ENCODE results near the gene WAC.
"Not testable (repeated sequence)": the region's sequence is repeated elsewhere in the genome, so short reads cannot be mapped to it uniquely, and the experiment has no call there.

Gene WAC

GRCh38 chr10:28619455-28619854 is 86.5 kb downstream of the WAC start:
- no peak for DNase-seq

- no peak for DNase-seq
Measured at GRCh38 chr10:28620251-28620650, 87.3 kb downstream of the WAC start.

GRCh38 chr10:28623483-28623882 is 90.6 kb downstream of the WAC start:
- DNase-seq = no peak

GRCh38 chr10:28624351-28624750 is 91.4 kb downstream of the WAC start:
- no peak for DNase-seq

- DNase-seq = no peak
Measured at GRCh38 chr10:28627102-28627501, 94.2 kb downstream of the WAC start.

- peak; percentile 29 for DNase-seq
Measured at GRCh38 chr10:28628184-28628893, 95.4 kb downstream of the WAC start.

GRCh38 chr10:28631896-28632583 is 99.1 kb downstream of the WAC start:
- DNase-seq = no peak

GRCh38 chr10:28632584-28632945 is 99.6 kb downstream of the WAC start:
- no peak for DNase-seq

- DNase-seq = no peak
Measured at GRCh38 chr10:28633750-28634149, 100.8 kb downstream of the WAC start.

- no peak for DNase-seq
Measured at GRCh38 chr10:28637346-28637745, 104.4 kb downstream of the WAC start.

- no peak for DNase-seq
Measured at GRCh38 chr10:28638392-28638791, 105.5 kb downstream of the WAC start.

- DNase-seq = no peak
Measured at GRCh38 chr10:28640551-28640950, 107.6 kb downstream of the WAC start.

- no peak for DNase-seq
Measured at GRCh38 chr10:28644647-28645046, 111.7 kb downstream of the WAC start.

GRCh38 chr10:28652106-28652505 is 119.2 kb downstream of the WAC start:
- DNase-seq = no peak

GRCh38 chr10:28652703-28653102 is 119.8 kb downstream of the WAC start:
- no peak for DNase-seq

- DNase-seq = not testable (repeated sequence)
Measured at GRCh38 chr10:28658824-28659223, 125.9 kb downstream of the WAC start.

- no peak for DNase-seq
Measured at GRCh38 chr10:28661035-28661434, 128.1 kb downstream of the WAC start.

- DNase-seq = peak; percentile 56
Measured at GRCh38 chr10:28663576-28664368, 130.9 kb downstream of the WAC start.

GRCh38 chr10:28664369-28664740 is 131.4 kb downstream of the WAC start:
- no peak for DNase-seq

GRCh38 chr10:28666751-28667467 is 134.0 kb downstream of the WAC start:
- DNase-seq = no peak

GRCh38 chr10:28668363-28669226 is 135.7 kb downstream of the WAC start:
- DNase-seq = peak; percentile 22

Measured in NCI-H2029 (cell line).